Fibroblast of the aortic adventitia (primary cell): ENCODE data around the gene FAM240B. TPM values are rescaled to one million over a fixed set of nuclear protein-coding genes. Genes with fewer than 3 reads are reported as not detected.

ENCODE experiments used
- DNase-seq: peaks from one replicate; pipeline ENCODE4 v3.0.0-alpha.2; 2010; ENCODE audit warnings: low read depth
- H3K4me3 ChIP-seq: 2 replicates; pipeline ENCODE4 v1.5.1; 2011; ENCODE audit warnings: low read depth, mild to moderate bottlenecking, control low read depth, low read length, moderate library complexity
- total RNA-seq: library from RNA; depleted of rRNA; stranded (reverse); fragments of >200 nt; gene quantifications from 2 replicates; pipeline ENCODE4 v1.2.3, GENCODE V29; 2012; ENCODE audit warnings: low replicate concordance
- TF ChIP-seq, protein P1 (sequence below): IDR thresholded peaks from 2 replicates; pipeline ENCODE4 v1.5.1; 2011; ENCODE audit warnings: mild to moderate bottlenecking, low read length, control low read depth, inconsistent platforms; ENCODE audit not compliant: insufficient read depth

The FAM240B gene
- total RNA-seq, 1 donor: not detected

DNA sequence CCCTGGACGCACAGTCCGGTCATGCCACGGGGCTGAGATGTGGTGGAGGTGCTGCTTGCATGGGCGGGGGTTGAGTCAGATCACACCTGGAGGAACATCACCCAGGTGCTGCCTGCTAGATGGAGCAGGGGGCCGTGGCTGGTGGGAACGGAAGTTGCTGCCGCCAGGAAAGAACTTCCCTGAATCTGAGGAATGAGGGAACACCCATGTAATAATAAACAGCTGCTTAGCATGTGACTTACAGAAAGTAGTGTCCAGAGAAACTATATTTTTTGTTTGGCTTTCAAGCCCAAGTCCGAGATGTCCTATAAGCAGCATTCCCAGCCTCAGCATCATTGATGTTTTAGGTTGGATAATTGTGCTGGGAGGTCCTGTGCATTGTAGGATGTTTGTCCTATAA is 27.1 kb upstream of the FAM240B start:
- DNase-seq: no peak
- TF ChIP-seq, protein P1, sequence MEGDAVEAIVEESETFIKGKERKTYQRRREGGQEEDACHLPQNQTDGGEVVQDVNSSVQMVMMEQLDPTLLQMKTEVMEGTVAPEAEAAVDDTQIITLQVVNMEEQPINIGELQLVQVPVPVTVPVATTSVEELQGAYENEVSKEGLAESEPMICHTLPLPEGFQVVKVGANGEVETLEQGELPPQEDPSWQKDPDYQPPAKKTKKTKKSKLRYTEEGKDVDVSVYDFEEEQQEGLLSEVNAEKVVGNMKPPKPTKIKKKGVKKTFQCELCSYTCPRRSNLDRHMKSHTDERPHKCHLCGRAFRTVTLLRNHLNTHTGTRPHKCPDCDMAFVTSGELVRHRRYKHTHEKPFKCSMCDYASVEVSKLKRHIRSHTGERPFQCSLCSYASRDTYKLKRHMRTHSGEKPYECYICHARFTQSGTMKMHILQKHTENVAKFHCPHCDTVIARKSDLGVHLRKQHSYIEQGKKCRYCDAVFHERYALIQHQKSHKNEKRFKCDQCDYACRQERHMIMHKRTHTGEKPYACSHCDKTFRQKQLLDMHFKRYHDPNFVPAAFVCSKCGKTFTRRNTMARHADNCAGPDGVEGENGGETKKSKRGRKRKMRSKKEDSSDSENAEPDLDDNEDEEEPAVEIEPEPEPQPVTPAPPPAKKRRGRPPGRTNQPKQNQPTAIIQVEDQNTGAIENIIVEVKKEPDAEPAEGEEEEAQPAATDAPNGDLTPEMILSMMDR: no peak
- no peak overlapping the region for H3K4me3 ChIP-seq

DNA sequence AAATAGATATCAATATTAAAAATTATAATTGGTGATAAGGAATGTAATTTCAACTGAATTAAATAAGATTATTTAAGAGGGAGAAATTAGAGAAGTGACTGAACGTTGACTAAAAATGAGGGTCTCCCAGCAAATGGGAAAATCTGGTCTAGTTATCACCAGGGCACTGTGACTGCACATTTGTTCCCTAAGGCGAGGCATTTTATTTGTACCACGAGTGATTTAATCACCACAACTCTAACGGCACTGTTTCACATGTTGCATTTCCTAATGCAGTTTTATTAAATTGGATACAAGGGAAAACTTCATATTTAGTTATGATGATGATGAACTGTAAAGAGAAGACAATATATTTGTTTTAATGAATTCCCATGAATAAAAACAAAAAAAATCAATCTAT is 26.4 kb upstream of the FAM240B start:
- TF ChIP-seq, protein P1: no peak
- no peak for DNase-seq
- no peak overlapping the region for H3K4me3 ChIP-seq

DNA sequence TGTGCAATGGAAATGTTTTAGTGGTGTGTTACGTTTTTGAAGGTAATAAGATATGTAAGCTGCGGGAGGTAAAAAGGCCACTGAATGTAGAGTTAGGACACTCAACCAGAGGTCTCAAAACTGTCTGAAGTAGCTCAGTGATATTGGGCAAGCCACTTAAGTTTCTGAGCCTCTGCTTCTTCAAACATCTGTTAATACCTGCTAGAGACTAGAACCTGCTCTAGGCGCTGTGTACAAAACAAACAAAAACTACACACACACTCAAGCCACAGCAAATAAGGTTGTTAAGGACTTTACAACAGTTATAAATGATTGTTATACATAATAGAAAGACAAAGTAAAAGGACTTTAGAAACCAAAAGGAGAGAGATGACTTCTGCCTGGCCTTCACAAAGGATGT is 24.6 kb upstream of the FAM240B start:
- TF ChIP-seq, protein P1: no peak
- DNase-seq: no peak
- H3K4me3 ChIP-seq: no peak overlapping the region

DNA sequence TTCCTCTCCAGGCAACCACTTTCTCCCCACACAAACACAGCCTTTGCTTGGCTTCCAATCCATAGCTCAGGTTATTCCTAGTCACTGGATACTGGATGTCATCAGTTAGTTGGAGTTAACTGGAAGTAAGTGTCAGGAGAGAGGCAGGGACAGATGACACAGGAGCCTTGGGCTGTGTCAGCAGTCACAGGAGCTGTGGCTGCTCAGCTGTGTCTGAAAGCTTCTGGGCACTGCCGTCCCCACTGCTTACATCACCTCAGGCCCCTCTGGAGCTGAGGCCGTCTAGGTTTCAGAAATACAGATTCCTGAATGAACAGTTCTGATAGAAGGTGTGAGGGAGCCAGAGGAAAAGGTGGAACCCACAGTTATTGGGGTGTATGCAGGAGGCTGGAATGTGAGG is 17.3 kb upstream of the FAM240B start:
- no peak for DNase-seq
- TF ChIP-seq, protein P1: no peak
- no peak overlapping the region for H3K4me3 ChIP-seq

DNA sequence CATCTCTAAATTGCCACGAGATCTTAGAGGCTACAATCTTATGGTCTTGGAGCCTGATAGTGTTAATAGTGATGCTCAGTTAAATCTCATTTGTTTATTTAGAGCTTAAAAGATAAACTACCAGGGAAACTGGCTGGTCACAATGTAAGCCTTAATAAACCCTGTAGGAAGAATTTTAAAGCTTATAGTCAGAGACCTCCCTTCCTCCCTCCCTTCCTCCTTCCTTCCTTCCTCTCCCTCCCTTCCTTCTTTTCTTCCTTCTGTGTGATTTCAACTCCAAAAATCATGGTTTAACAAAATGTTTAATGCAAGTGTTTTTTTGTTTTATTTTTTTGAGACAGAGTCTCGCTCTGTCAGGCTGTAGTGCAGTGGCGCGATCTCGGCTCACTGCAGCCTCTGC is 14.9 kb upstream of the FAM240B start:
- no peak overlapping the region for H3K4me3 ChIP-seq
- DNase-seq: no peak
- TF ChIP-seq, protein P1: no peak

DNA sequence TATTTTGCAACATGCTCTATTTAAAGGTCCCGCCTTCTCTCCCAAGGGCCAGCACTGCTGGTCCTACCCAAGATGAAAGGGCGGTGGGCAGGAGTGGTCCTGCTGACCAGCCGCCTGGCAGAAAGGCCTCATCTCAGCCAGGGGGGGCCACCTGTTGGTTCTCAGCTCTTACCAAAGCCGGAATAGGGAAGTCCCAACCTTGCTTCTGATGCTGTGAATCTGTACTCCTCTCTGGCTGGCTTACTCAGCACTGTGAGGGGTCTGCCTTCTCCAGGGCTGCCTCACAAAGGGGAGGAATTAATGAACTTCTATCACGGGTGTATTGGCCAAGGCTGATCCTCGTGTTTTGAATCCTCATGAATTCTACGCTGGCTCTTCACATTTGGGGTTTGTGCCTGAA is 13.6 kb upstream of the FAM240B start:
- TF ChIP-seq, protein P1: no peak
- H3K4me3 ChIP-seq: no peak overlapping the region
- no peak for DNase-seq

DNA sequence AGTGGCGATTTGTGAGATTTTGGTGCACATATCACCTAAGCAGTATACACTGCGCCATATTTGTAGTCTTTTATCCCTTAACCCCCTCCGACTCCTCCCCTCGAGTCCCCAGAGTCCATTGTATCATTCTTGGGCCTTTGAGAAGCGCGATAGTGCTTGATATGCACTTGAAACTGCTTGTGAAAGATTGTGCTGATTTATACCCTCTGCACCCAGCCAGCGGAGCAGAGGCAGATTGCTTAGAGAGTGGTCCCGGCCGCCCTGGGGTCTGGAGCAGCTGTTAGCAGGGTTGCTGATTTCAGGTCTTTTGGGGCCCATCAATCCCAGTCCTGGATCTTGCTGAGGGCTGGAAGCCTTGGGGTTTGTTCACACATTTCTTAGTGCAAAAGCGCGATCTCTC is 13.0 kb upstream of the FAM240B start:
- H3K4me3 ChIP-seq: no peak overlapping the region
- DNase-seq: no peak
- TF ChIP-seq, protein P1: no peak
